ENCODE measurements around the gene KLC1. TPM values are rescaled to one million over a fixed set of nuclear protein-coding genes. Genes with fewer than 3 reads are reported as not detected.

The KLC1 gene
- total and polyA plus RNA-seq, 2 donors (not counting 1 experiment from before 2014, with no cell fraction given) = 102 to 243 TPM

- Mint-ChIP-seq H3K4me1 (peaks cover 18% of the 10 kb centered on the region), H3K27me3 (no peaks in the 10 kb centered on the region), H3K4me3 (no peak overlapping the region), H3K27ac (no peak overlapping the region), H3K9me3 (ENCODE audit: insufficient read depth) (no peaks in the 10 kb centered on the region)
- no peak overlapping the region for H3K4me3 ChIP-seq (ENCODE audit: control extremely low read depth in 1 of 5, extremely low read depth in 1 of 5, insufficient read depth in 1 of 5, low read depth in 2 of 5, low read length in 4 of 5)
- H3K4me2 ChIP-seq (replicated peaks; ENCODE audit: low read depth, low read length, poor library complexity, severe bottlenecking) = no peak overlapping the region
- no peak overlapping the region for H2AFZ ChIP-seq (ENCODE audit: insufficient read depth, low read depth, low read length, poor library complexity, severe bottlenecking)
- ATAC-seq (ENCODE audit: low read depth) = no peak
- H3K27me3 ChIP-seq (replicated peaks in 1 of 4; ENCODE audit: control extremely low read depth in 1 of 4, control insufficient read depth in 3 of 4, insufficient read depth in 4 of 4, low read length in 3 of 4) = no peaks in the 10 kb centered on the region
- no peak overlapping the region for H3K27ac ChIP-seq (ENCODE audit: low read length in 2 of 2)
- WGBS (ENCODE audit: insufficient coverage) = 98% methylated on average over 35 of the region's 41 CpGs
- ChIA-PET POLR2A (no interaction called here), CTCF (interaction anchor here (1.2 kb wide), 1 partner anchor 27 kb away, joined by 5 read pairs; no protein-coding TSS in a partner anchor)
- H4K20me1 ChIP-seq (ENCODE audit: control insufficient read depth, insufficient read depth, low read length, poor library complexity, severe bottlenecking) = peaks cover 7% of the 10 kb centered on the region
- H3K36me3 ChIP-seq (replicated peaks in 1 of 2; ENCODE audit: control extremely low read depth in 1 of 2, control insufficient read depth in 1 of 2, extremely low read depth in 1 of 2, insufficient read depth in 2 of 2, low read length in 1 of 2) = peaks cover 0 to 31% of the 10 kb centered on the region in 2 experiments
- H3K9me3 ChIP-seq (ENCODE audit: control extremely low read depth in 1 of 3, control insufficient read depth in 2 of 3, insufficient read depth in 1 of 3, low read length in 2 of 3) = no peaks in the 10 kb centered on the region
- TF ChIP-seq, protein P1, sequence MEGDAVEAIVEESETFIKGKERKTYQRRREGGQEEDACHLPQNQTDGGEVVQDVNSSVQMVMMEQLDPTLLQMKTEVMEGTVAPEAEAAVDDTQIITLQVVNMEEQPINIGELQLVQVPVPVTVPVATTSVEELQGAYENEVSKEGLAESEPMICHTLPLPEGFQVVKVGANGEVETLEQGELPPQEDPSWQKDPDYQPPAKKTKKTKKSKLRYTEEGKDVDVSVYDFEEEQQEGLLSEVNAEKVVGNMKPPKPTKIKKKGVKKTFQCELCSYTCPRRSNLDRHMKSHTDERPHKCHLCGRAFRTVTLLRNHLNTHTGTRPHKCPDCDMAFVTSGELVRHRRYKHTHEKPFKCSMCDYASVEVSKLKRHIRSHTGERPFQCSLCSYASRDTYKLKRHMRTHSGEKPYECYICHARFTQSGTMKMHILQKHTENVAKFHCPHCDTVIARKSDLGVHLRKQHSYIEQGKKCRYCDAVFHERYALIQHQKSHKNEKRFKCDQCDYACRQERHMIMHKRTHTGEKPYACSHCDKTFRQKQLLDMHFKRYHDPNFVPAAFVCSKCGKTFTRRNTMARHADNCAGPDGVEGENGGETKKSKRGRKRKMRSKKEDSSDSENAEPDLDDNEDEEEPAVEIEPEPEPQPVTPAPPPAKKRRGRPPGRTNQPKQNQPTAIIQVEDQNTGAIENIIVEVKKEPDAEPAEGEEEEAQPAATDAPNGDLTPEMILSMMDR (IDR thresholded peaks at IDR 0.05) = no peak
- no peak for TF ChIP-seq EZH2 (IDR thresholded peaks at IDR 0.05; ENCODE audit: borderline replicate concordance, insufficient read depth, low read depth, low read length, poor library complexity, severe bottlenecking)
- H3K4me1 ChIP-seq (ENCODE audit: control insufficient read depth in 2 of 2, insufficient read depth in 2 of 2, low read length in 2 of 2) = peaks cover 7 to 13% of the 10 kb centered on the region in 2 donors
- H3K9ac ChIP-seq (ENCODE audit: low read length) = no peak overlapping the region
- intact Hi-C loops (cut with micrococcal nuclease) = no loop called here
- peaks cover 3% of the 10 kb centered on the region for H3K79me2 ChIP-seq (ENCODE audit: control insufficient read depth, insufficient read depth, low read length)
- DNase-seq = no peak
Observed at GRCh38 chr14:103706551-103707328, 77.7 kb downstream of the KLC1 start.

Measured in B cell (primary cell).